GM12891 (cell line): ENCODE measurements around the gene SIK3.

ENCODE experiments used
- POLR2A ChIP-seq: IDR thresholded peaks from 2 replicates; pipeline ENCODE4 v1.6.1; 2011; ENCODE audit warnings: low read depth, low read length, control low read depth
- POLR2AphosphoS5 ChIP-seq: IDR thresholded peaks from 2 replicates; pipeline ENCODE4 v1.6.1; 2011; ENCODE audit warnings: low read depth, low read length, control low read depth
- POU2F2 ChIP-seq: IDR thresholded peaks from 2 replicates; pipeline ENCODE4 v1.6.1; 2011; ENCODE audit warnings: low read depth, mild to moderate bottlenecking, control low read depth, low read length, moderate library complexity
- TAF1 ChIP-seq: IDR thresholded peaks from 2 replicates; pipeline ENCODE4 v1.6.1; 2011; ENCODE audit warnings: low read depth, low read length, control low read depth

DNA sequence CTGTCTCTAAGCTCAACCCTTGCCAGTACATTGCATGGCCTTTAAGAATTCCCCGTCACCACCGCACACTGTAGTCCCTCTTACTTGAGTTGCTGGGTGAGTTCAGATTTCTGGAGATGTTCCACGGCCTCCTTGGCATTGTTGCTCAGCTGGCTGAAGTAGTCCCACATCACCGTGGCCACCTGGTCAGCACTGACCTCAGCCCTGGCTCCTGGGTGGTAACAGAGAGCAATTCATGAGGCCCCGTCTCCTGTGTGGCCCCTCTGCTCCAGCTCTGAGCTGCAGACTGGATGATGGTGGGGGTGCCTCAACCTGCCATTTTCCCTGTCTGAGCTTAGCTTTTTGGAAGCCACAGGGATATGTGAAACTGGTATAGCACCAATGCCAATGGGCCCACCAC, 275.7 kb downstream of the SIK3 start:
- TF ChIP-seq POLR2A, result no peak
- no peak for TF ChIP-seq POLR2AphosphoS5
- no peak for TF ChIP-seq POU2F2
- TF ChIP-seq TAF1, result no peak
